Activated CD4-positive, alpha-beta memory T cell treated with anti-CD3 and anti-CD28 coated beads for 36 hours (primary cell): Measurements from ENCODE around the gene RBM33. TPM values are rescaled to one million over a fixed set of nuclear protein-coding genes. Genes with fewer than 3 reads are reported as not detected.

Experiments used
- CTCF ChIA-PET: fragments of 350-600 bp; sonication (Branson Sonifier 250); formaldehyde crosslinking; loops from one replicate; lab custom pipeline; 2021; ENCODE audit warnings: antibody characterized with exemption, inconsistent platforms; lab: Charles Lee
- POLR2A ChIA-PET: fragments of 350-600 bp; sonication (Branson Sonifier 250); formaldehyde crosslinking; loops from one replicate; lab custom pipeline; 2021; ENCODE audit warnings: antibody characterized with exemption; lab: Charles Lee
- DNase-seq: peaks from one replicate; pipeline ENCODE4 v3.0.0-alpha.2; 2020
- H3K27ac Mint-ChIP-seq: one replicate; pipeline ENCODE4 v1.8.0; 2021; ENCODE audit warnings: mixed read lengths
- H3K27me3 Mint-ChIP-seq: one replicate; pipeline ENCODE4 v1.8.0; 2021; ENCODE audit warnings: mixed read lengths
- H3K36me3 Mint-ChIP-seq: one replicate; pipeline ENCODE4 v1.8.0; 2021; ENCODE audit warnings: mixed read lengths
- H3K4me1 Mint-ChIP-seq: one replicate; pipeline ENCODE4 v1.8.0; 2021; ENCODE audit warnings: low read depth, mixed read lengths
- H3K4me3 Mint-ChIP-seq: one replicate; pipeline ENCODE4 v1.8.0; 2021; ENCODE audit warnings: mild to moderate bottlenecking, mixed read lengths
- H3K9me3 Mint-ChIP-seq: one replicate; pipeline ENCODE4 v1.8.0; 2021; ENCODE audit warnings: mixed read lengths
- intact Hi-C: fragments of 100-400 bp; cut with micrococcal nuclease; formaldehyde crosslinking; loops from one replicate; pipeline ENCODE4 v1.15.1; 2023
- total RNA-seq, 2 experiments: library from RNA; stranded (reverse); gene quantifications; one replicate each; pipeline ENCODE4 v1.2.3, GENCODE V29; 2021

RBM33 gene
- total RNA-seq, 2 experiments from 2014 or later: 57.7 to 65.3 TPM

DNA sequence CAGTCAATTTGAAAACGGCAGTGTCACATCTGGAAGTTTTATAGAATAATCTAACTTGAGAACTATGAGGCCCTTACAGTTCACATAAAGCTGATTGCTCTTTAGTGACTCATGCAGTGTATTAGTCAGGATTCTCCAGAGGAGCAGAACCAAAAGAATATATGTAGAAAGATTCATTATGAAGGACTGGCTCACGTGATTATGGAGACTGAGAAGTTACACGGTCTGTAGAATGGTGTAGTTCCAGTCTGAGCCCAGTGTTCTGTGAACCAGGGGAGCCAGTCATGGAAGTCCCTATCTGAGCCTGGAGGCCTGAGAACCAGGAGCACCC is 21.5 kb downstream of the RBM33 start:
- CTCF ChIA-PET: interaction anchor here (1.3 to 1.6 kb wide), 2 partner anchors 21 to 67 kb away, joined by 5 read pairs; partner anchors contain the start of gene RBM33
- intact Hi-C loops: loop anchor here (10.0 kb wide), 1 partner anchor 1109 kb away; no protein-coding TSS in a partner anchor
- Mint-ChIP-seq H3K4me1 (peaks cover 84% of the 10 kb centered on the region), H3K9me3 (no peaks in the 10 kb centered on the region), H3K27ac (no peak overlapping the region), H3K4me3 (no peak overlapping the region), H3K27me3 (no peaks in the 10 kb centered on the region), H3K36me3 (peaks cover 7% of the 10 kb centered on the region)
- POLR2A ChIA-PET: interaction anchor here (0.8 to 1.3 kb wide), 2 partner anchors 16 to 21 kb away, joined by 3 read pairs; partner anchors contain the start of gene RBM33
- DNase-seq: no peak

DNA sequence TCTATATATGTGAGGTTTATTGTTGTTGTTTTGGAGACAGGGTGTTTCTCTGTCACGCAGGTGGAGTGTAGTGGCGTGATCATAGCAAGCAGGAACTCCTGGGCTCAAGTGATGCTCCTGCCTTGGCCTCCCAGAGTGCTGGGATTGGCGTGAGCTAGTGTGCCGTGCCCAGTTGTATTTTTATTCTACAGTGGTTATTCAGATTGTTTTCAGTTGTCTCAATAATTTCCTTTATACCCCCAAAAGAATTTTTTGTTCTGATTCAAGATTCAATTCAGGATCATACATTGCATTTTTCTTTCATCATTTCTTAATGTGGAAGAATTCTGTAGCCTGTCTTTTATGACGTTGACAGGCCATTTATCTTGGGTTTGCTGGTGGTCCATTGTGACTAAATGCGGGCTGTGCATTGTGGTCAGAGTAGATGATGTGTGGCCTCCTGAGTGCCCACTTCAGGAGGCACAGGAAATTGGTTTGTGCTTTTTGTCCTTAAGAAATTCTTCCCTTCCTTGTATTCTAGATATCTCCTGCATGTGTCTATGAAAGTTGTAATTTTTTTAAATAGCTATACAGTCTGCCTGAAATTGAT is 22.9 kb downstream of the RBM33 start:
- DNase-seq: no peak
- ChIA-PET CTCF (interaction anchor here (1.3 kb wide), 1 partner anchor 68 kb away, joined by 5 read pairs; no protein-coding TSS in a partner anchor), POLR2A (interaction anchor here (0.6 kb wide), 1 partner anchor 12 kb away, joined by 3 read pairs; no protein-coding TSS in a partner anchor)
- Mint-ChIP-seq H3K9me3 (no peaks in the 10 kb centered on the region), H3K36me3 (peaks cover 7% of the 10 kb centered on the region), H3K4me3 (no peak overlapping the region), H3K4me1 (peaks cover 75% of the 10 kb centered on the region), H3K27me3 (no peaks in the 10 kb centered on the region), H3K27ac (no peak overlapping the region)
- intact Hi-C loops: loop anchor here (10.0 kb wide), 1 partner anchor 1107 kb away; no protein-coding TSS in a partner anchor

DNA sequence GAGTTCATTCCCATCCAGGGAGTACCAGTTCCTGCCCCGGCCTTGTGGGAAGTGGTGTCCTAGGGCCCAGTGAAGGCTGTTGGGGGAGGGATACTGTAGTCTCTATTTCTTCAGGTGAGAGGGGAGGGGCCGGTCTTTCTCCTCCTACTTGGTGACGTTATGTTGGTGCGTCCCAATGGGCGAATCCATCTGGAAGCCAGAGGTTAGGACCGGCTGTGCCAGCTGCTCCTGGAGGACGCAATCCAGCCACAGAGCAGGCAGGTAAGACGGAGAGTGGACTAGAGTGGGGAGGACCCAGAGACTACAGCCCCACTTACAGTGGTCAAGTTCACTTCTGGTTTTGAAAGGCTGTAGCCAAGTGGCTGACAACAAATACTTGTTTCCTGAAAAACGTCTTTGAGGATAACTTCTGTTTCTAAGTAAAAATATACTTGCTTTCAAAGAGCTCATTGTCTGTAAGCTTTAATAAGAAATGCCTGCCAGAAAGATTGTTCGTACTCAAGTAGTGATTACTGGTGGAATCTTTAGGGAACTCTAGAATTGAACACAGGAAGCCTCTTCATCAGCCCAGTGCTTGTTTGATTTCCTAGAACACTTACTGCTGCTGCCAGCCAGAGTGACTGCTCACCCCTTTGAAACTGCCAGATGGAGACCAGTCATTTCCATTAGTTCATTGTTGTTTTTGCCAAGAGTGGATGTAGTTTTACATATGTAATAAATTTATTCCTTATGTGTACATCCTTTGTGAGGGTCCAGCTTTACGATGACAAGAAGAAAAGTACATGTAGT is 25.4 kb downstream of the RBM33 start:
- intact Hi-C loops: loop anchor here (10.0 kb wide), 1 partner anchor 1105 kb away; no protein-coding TSS in a partner anchor
- no peak for DNase-seq
- peak overlapping the region; percentile 34 for H3K27ac Mint-ChIP-seq
- H3K36me3 Mint-ChIP-seq: peaks cover 12% of the 10 kb centered on the region
- no peaks in the 10 kb centered on the region for H3K9me3 Mint-ChIP-seq
- H3K27me3 Mint-ChIP-seq: no peaks in the 10 kb centered on the region
- ChIA-PET CTCF (no interaction called here), POLR2A (no interaction called here)
- H3K4me1 Mint-ChIP-seq: peaks cover 56% of the 10 kb centered on the region
- no peak overlapping the region for H3K4me3 Mint-ChIP-seq

DNA sequence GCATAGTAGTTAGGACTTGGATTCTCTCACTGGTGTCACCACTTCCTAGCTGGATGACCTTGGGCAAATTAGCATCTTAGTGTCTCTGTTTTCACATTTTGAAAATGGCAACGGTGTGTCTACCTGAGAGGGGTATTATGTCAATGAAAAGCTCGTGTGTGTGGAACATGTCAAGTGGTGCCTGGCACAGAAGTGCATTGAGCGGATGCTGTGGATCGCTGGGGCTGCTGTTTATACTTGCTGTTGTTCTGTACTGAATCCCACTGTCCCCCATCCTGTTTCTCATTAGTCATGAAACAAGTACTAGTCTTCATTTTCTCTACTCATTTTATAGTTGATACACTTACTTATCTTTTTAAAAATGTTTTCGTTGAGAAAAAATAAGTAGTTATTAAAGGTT is 26.1 kb downstream of the RBM33 start:
- Mint-ChIP-seq H3K4me1 (peaks cover 52% of the 10 kb centered on the region), H3K27me3 (no peaks in the 10 kb centered on the region), H3K9me3 (no peaks in the 10 kb centered on the region), H3K4me3 (no peak overlapping the region), H3K27ac (peak overlapping the region; percentile 34), H3K36me3 (peaks cover 11% of the 10 kb centered on the region)
- intact Hi-C loops: no loop called here
- ChIA-PET CTCF (interaction anchor here (1.6 kb wide), 1 partner anchor 72 kb away, joined by 6 read pairs; no protein-coding TSS in a partner anchor), POLR2A (no interaction called here)
- no peak for DNase-seq

DNA sequence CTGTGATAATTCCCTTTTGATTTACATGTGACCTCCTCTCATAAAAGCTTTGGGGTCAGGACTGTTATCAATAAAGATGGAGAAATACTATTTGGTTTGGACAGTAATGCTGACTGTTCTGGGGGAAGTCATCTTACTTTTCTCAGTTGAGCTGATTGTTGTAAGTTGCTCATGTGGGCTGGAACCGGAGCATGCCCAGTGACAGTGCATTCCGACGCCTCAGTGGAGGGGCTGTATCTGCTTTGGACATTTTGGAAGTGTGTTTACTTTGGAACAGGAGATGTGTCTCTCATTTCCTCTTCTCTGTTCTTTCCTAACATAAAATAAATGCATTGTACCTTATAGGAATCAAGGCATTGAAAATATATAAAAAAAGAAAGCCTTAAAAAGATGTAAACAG is 30.1 kb downstream of the RBM33 start:
- H3K36me3 Mint-ChIP-seq: peaks cover 9% of the 10 kb centered on the region
- peaks cover 41% of the 10 kb centered on the region for H3K4me1 Mint-ChIP-seq
- H3K27ac Mint-ChIP-seq: no peak overlapping the region
- DNase-seq: no peak
- ChIA-PET POLR2A (no interaction called here), CTCF (no interaction called here)
- H3K4me3 Mint-ChIP-seq: no peak overlapping the region
- intact Hi-C loops: no loop called here
- H3K9me3 Mint-ChIP-seq: no peaks in the 10 kb centered on the region
- H3K27me3 Mint-ChIP-seq: no peaks in the 10 kb centered on the region

DNA sequence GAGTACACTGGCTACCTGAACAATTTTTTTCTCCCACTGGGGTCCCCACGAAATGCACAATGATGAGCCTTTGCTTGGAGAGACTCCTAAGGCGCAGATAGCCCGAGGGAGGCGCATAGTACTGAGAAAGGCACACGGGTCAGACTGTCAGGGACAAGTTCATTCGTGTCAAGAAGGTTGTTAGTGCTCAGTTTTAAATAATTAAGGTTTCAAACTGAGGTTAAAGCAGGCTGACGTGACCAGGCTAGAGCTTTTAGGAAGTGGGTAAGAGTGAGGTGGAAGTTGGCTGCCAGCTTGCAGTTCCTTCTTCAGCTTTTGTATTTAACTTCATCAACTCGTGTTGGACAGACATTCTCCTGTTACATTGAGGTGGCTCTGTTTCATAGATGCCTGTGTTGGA is 31.6 kb downstream of the RBM33 start:
- intact Hi-C loops: no loop called here
- ChIA-PET POLR2A (no interaction called here), CTCF (no interaction called here)
- Mint-ChIP-seq H3K36me3 (peaks cover 17% of the 10 kb centered on the region), H3K9me3 (no peaks in the 10 kb centered on the region), H3K4me1 (peaks cover 33% of the 10 kb centered on the region), H3K27ac (no peak overlapping the region), H3K4me3 (no peak overlapping the region), H3K27me3 (no peaks in the 10 kb centered on the region)
- DNase-seq: no peak

DNA sequence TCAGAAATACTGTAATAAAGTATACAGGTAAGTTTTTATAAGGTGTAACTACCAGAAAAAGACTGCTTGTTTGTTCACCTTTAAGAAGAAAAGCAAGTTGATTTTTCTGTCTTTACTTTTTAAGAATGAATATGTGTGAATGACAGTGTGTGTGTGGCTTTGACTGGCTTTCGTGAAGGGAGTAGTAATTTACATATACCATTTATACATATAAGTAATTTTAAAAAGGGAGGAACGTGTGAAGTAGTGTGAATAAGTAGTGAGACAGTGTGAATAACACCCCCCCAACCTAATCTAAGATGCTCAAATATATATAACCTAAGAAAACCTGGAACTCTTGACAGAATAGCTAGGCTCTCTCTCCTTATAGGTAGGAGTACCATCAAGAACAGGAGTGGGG is 33.2 kb downstream of the RBM33 start:
- CTCF ChIA-PET: no interaction called here
- peaks cover 45% of the 10 kb centered on the region for H3K4me1 Mint-ChIP-seq
- POLR2A ChIA-PET: no interaction called here
- no peaks in the 10 kb centered on the region for H3K27me3 Mint-ChIP-seq
- no peak overlapping the region for H3K4me3 Mint-ChIP-seq
- DNase-seq: no peak
- H3K27ac Mint-ChIP-seq: no peak overlapping the region
- peaks cover 32% of the 10 kb centered on the region for H3K36me3 Mint-ChIP-seq
- no peaks in the 10 kb centered on the region for H3K9me3 Mint-ChIP-seq
- intact Hi-C loops: no loop called here

DNA sequence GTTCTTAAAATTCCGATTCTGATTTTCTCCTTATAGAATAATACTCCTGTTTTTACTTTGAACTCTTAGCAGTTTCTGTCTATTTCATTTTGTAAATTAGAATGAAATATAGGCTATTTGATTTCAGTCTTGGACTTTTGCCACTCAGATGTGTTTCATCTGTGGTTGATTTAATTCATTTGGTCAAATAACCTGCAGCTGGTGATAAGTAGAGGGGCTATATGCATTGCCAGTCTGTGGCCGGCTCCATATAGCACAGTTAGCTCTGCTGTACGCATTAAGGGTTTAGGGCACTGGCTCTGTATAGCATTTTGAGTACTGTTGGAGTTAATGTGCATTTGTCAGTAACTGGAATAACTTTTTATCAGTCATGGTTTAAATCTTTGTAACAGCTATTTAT is 35.7 kb downstream of the RBM33 start:
- no peaks in the 10 kb centered on the region for H3K9me3 Mint-ChIP-seq
- intact Hi-C loops: no loop called here
- no peaks in the 10 kb centered on the region for H3K27me3 Mint-ChIP-seq
- no peak for DNase-seq
- POLR2A ChIA-PET: no interaction called here
- H3K27ac Mint-ChIP-seq: no peak overlapping the region
- peaks cover 67% of the 10 kb centered on the region for H3K4me1 Mint-ChIP-seq
- H3K36me3 Mint-ChIP-seq: peaks cover 37% of the 10 kb centered on the region
- H3K4me3 Mint-ChIP-seq: no peak overlapping the region
- CTCF ChIA-PET: interaction anchor here (1.2 kb wide), 1 partner anchor 81 kb away, joined by 7 read pairs; no protein-coding TSS in a partner anchor

DNA sequence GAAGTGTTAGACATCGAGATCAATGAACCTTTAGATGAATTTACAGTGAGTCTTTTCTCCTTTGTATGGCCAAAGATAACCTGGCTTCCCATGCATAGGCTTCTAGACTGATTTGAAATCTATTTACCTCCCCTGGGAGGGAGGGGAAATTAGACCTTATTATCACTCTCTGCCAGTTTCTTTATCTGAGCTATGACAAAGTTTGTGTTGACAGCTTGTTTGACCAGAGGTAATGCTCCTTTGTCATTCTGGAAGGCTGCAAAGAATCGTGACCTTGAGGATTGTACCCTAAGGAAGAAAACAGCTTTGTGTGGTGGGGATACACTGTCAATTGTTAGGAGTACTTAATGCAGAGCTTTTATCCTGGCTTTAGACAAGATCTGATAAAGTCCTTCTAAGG is 36.4 kb downstream of the RBM33 start:
- Mint-ChIP-seq H3K4me3 (no peak overlapping the region), H3K9me3 (no peaks in the 10 kb centered on the region), H3K36me3 (peaks cover 44% of the 10 kb centered on the region), H3K27ac (peak overlapping the region; percentile 19), H3K27me3 (no peaks in the 10 kb centered on the region), H3K4me1 (peaks cover 69% of the 10 kb centered on the region)
- intact Hi-C loops: no loop called here
- ChIA-PET CTCF (interaction anchor here (1.0 to 1.2 kb wide), 2 partner anchors 82 to 87 kb away, joined by 3 to 7 read pairs; no protein-coding TSS in a partner anchor), POLR2A (no interaction called here)
- DNase-seq: no peak

DNA sequence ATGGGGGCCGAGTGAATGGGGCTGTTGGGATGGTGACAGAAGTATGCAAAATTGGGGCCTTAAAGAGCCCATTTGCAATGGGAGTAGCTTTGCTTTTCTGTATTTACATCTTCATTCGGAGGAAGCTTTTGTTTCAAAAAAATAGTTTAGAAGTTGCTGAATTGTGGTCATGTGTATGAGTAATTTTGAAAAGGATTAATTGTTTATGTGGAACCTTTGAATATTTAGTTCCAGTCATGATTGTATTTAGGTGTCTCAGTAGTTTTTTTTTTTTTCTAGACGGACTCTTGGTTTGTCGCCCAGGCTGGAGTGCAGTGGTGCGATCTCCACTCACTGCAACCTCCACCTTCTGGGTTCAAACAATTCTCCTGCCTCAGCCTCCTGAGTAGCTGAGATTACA is 37.2 kb downstream of the RBM33 start:
- H3K27ac Mint-ChIP-seq: peak overlapping the region; percentile 31
- H3K27me3 Mint-ChIP-seq: no peaks in the 10 kb centered on the region
- no peak for DNase-seq
- H3K9me3 Mint-ChIP-seq: peaks cover 6% of the 10 kb centered on the region
- CTCF ChIA-PET: interaction anchor here (0.6 to 1.3 kb wide), 3 partner anchors 10 to 87 kb away, joined by 3 to 6 read pairs (median 3); no protein-coding TSS in a partner anchor
- POLR2A ChIA-PET: interaction anchor here (0.7 kb wide), 1 partner anchor 15 kb away, joined by 3 read pairs; no protein-coding TSS in a partner anchor
- peaks cover 64% of the 10 kb centered on the region for H3K4me1 Mint-ChIP-seq
- intact Hi-C loops: no loop called here
- H3K4me3 Mint-ChIP-seq: no peak overlapping the region
- H3K36me3 Mint-ChIP-seq: peaks cover 50% of the 10 kb centered on the region

DNA sequence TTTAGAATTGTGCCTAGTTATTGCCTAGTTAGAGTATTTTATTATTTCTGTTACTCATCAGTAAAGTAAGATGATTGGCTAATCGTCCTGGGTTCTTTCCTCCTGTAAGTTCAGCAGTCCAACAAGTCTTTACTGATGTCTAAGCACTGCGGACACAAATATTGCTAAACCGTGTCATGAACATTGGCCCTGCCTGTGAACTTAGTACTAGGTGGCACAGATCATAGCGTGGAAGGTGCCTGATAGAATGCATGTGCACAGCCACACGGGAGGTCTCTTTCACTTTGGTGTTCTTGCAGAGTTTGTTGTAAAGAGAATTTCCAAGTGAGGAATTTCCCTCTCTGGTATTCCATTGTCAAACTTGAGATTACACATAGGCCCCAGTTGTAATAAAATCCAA is 38.0 kb downstream of the RBM33 start:
- ChIA-PET POLR2A (no interaction called here), CTCF (interaction anchor here (1.3 kb wide), 1 partner anchor 84 kb away, joined by 6 read pairs; no protein-coding TSS in a partner anchor)
- Mint-ChIP-seq H3K4me1 (peaks cover 56% of the 10 kb centered on the region), H3K9me3 (peaks cover 6% of the 10 kb centered on the region), H3K36me3 (peaks cover 57% of the 10 kb centered on the region), H3K27me3 (no peaks in the 10 kb centered on the region), H3K4me3 (no peak overlapping the region), H3K27ac (no peak overlapping the region)
- no peak for DNase-seq
- intact Hi-C loops: no loop called here

DNA sequence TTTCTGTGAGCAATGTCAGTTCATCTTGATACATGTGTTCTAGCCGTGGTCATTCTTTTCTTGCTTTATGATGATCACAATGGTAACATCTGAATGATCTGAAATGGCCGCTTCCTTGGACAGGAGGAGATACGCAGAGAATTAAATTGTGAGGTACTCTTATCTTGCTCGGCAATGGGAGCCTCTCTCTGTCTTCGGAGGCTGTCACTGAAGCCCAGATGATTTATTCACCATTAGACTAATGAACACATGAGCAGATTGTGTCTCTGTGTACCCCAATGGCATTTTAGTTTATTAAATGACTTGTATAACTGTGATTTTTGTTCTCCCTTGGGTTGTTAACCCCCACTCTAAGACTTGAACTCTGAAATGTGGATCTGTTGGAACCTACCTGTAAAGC is 38.6 kb downstream of the RBM33 start:
- ChIA-PET POLR2A (no interaction called here), CTCF (no interaction called here)
- Mint-ChIP-seq H3K27ac (no peak overlapping the region), H3K36me3 (peaks cover 59% of the 10 kb centered on the region), H3K4me3 (no peak overlapping the region), H3K4me1 (peaks cover 57% of the 10 kb centered on the region), H3K9me3 (peaks cover 6% of the 10 kb centered on the region), H3K27me3 (no peaks in the 10 kb centered on the region)
- intact Hi-C loops: no loop called here
- no peak for DNase-seq
